Prostate gland (tissue), 2 donors: Measurements from ENCODE around the gene LDLRAD4. TPM values are rescaled to one million over a fixed set of nuclear protein-coding genes. Genes with fewer than 3 reads are reported as not detected.

Source experiments
- DNase-seq: peaks from one replicate; pipeline ENCODE4 v3.0.0-alpha.2; 2019; ENCODE audit warnings: low spot score
- H3K27ac ChIP-seq, 2 donors: fragments of 200-600 bp; sonication (generic); 2 replicates each; pipeline ENCODE4 v1.5.1; 2017 to 2019
- H3K27me3 ChIP-seq: fragments of 200-600 bp; sonication (generic); replicated peaks from 2 replicates; pipeline ENCODE4 v1.5.1; 2019; ENCODE audit not compliant: insufficient read depth
- H3K36me3 ChIP-seq, 2 donors: fragments of 200-600 bp; sonication (generic); 1 replicate in 1 of 2; 2 replicates in 1 of 2; pipeline versions ENCODE4 v1.5.1 to v1.8.1; 2017 to 2019
- H3K4me1 ChIP-seq: fragments of 200-600 bp; sonication (generic); replicated peaks from 2 replicates; pipeline ENCODE4 v1.5.1; 2019
- H3K4me3 ChIP-seq, 2 donors: fragments of 200-600 bp; sonication (generic); 2 replicates each; pipeline ENCODE4 v1.5.1; 2017 to 2019
- H3K9me3 ChIP-seq: fragments of 200-600 bp; sonication (generic); 2 replicates; pipeline ENCODE4 v1.5.1; 2017
- CTCF ChIP-seq, 4 experiments: fragments of 200-600 bp in 2 of 4; fragments of 450-650 bp in 2 of 4; sonication (generic) in 2 of 4; IDR thresholded peaks; 1 replicate in 3 of 4; 2 replicates in 1 of 4; pipeline ENCODE4 v1.5.1; 2016 to 2019; ENCODE audit warnings: antibody characterized with exemption in 4 of 4, mild to moderate bottlenecking in 2 of 4, moderate library complexity in 2 of 4
- POLR2A ChIP-seq: fragments of 450-650 bp; IDR thresholded peaks from one replicate; pipeline ENCODE4 v1.6.1; 2016; ENCODE audit warnings: antibody characterized with exemption, mild to moderate bottlenecking
- POLR2AphosphoS5 ChIP-seq: sonication (generic); formaldehyde crosslinking; IDR thresholded peaks from one replicate; pipeline ENCODE4 v1.6.1; 2017; ENCODE audit warnings: antibody characterized with exemption
- WGBS: methylation state at CpG from one replicate; pipeline ENCODE4 v1.1.5; 2018; 5-methylcytosine and 5-hydroxymethylcytosine counted together
- intact Hi-C: fragments of 100-400 bp; cut with DNase I; formaldehyde crosslinking; loops from one replicate; pipeline ENCODE4 v1.14.2; 2022
- total RNA-seq, 2 donors: library from RNA; depleted of rRNA; stranded (reverse); fragments of >200 nt; gene quantifications; one replicate each; pipeline ENCODE4 v1.1.0, GENCODE V29; 2016

The LDLRAD4 gene
- total RNA-seq, 2 donors from 2014 or later = 59.9 to 107 TPM

- Histone ChIP-seq H3K4me3 (no peak overlapping the region), H3K4me1 (no peaks in the 10 kb centered on the region), H3K27ac (no peak overlapping the region), H3K27me3 (no peaks in the 10 kb centered on the region), H3K36me3 (no peaks in the 10 kb centered on the region), H3K9me3 (no peaks in the 10 kb centered on the region)
- no peak for TF ChIP-seq CTCF (IDR thresholded peaks at IDR 0.05)
- no peak for TF ChIP-seq POLR2A
- TF ChIP-seq POLR2AphosphoS5 = no peak
- DNase-seq = no peak
- WGBS = 89% methylated on average over 37 of the region's 37 CpGs
- intact Hi-C loops = loop anchor here (10.0 kb wide), 1 partner anchor 62 kb away; no protein-coding TSS in a partner anchor
Observed at GRCh38 chr18:13232086-13232917, 13.7 kb downstream of the LDLRAD4 start.

GRCh38 chr18:13232971-13233786 is 14.6 kb downstream of the LDLRAD4 start:
- DNase-seq = no peak
- WGBS = 92% methylated on average over 17 of the region's 19 CpGs
- no peak overlapping the region for H3K4me3 ChIP-seq
- no peak overlapping the region for H3K27ac ChIP-seq
- TF ChIP-seq CTCF (IDR thresholded peaks at IDR 0.05) (no peak), POLR2AphosphoS5 (no peak), POLR2A (no peak)
- H3K9me3 ChIP-seq = no peaks in the 10 kb centered on the region
- intact Hi-C loops = loop anchor here (10.0 kb wide), 1 partner anchor 62 kb away; no protein-coding TSS in a partner anchor
- H3K27me3 ChIP-seq = no peaks in the 10 kb centered on the region
- H3K4me1 ChIP-seq = no peaks in the 10 kb centered on the region
- no peaks in the 10 kb centered on the region for H3K36me3 ChIP-seq

DNA sequence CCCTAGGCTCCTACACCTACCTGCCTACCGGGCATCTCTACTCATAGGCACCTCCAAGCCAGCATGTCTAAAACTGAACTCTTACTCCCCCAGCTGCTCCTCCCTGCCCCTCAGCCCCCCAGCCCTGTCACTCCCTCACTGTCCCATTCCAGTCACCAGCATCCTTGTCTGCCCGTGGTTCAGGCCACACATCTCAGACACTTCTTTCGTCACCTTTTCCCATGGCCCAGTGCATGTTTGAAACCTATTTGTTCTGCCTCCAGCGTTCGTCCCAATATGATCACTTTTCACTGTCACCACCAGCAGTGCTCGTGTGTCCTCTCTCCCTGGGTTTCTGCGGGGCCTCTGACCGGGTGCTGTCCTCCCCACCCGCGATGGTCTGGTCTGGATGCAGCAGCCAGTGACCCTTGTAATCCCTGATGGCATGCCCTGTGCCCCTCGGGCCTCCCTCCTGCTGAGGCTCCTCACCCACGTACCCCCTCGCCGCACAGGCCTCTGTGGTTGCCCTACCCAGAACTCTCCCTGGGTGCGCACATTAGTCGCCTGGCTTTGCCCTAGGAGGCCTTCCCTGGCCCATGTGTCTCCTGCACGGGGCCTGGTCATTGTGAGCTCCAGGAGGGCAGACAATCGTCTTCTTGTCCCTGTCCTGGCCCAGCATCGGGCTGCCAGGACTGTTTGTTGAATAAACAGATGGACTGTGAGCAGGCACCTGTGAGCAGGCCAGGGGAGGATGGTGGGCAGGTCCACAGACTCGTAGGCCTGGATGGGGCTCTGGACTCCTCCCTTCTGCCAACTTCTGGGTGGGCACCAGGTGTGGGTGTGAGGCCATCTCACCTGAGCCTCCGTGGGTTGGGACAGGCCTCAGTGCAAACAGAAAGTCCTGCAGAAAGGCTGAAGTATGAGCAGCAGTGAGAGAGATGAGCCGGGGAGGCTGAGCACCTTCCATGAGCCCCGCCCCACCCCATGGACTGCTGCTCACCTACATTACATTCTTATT is 15.5 kb downstream of the LDLRAD4 start:
- 86% methylated on average over 23 of the region's 23 CpGs for WGBS

More for the DNA sequence above, 15.5 kb downstream of the LDLRAD4 start:
- intact Hi-C loops = loop anchor here (10.0 kb wide), 1 partner anchor 61 kb away; no protein-coding TSS in a partner anchor
- H3K27ac ChIP-seq = no peak overlapping the region
- no peaks in the 10 kb centered on the region for H3K27me3 ChIP-seq
- no peak overlapping the region for H3K4me3 ChIP-seq
- H3K4me1 ChIP-seq = no peaks in the 10 kb centered on the region
- no peak for TF ChIP-seq POLR2AphosphoS5
- TF ChIP-seq CTCF (IDR thresholded peaks at IDR 0.05) = no peak
- no peak for TF ChIP-seq POLR2A
- DNase-seq = no peak
- no peaks in the 10 kb centered on the region for H3K36me3 ChIP-seq
- no peaks in the 10 kb centered on the region for H3K9me3 ChIP-seq
